SU-DHL-6 (cell line): ENCODE results near the gene ALKBH3.

Experiments
- H2AFZ ChIP-seq: fragments of 200-600 bp; sonication (generic); 2 replicates; pipeline ENCODE4 v1.6.1; 2014; ENCODE audit warnings: low read depth, mild to moderate bottlenecking, moderate library complexity, mixed read lengths, antibody characterized with exemption, low read length; ENCODE audit not compliant: severe bottlenecking
- H3F3A ChIP-seq: fragments of 200-600 bp; shearing (Covaris generic); 2 replicates; pipeline ENCODE4 v1.6.0; 2016; ENCODE audit warnings: antibody characterized with exemption, mild to moderate bottlenecking; ENCODE audit not compliant: insufficient read depth
- H3K27ac ChIP-seq: fragments of 200-600 bp; sonication (generic); 2 replicates; pipeline ENCODE4 v1.5.1; 2016; ENCODE audit warnings: low read depth, mild to moderate bottlenecking, low read length, moderate library complexity, mixed read lengths
- H3K27me3 ChIP-seq: fragments of 200-600 bp; sonication (generic), shearing (Covaris generic); 2 replicates; pipeline ENCODE4 v1.6.0; 2014; ENCODE audit warnings: mild to moderate bottlenecking, low read length
- H3K36me3 ChIP-seq: fragments of 200-600 bp; sonication (generic); 2 replicates; pipeline ENCODE4 v1.6.1; 2014; ENCODE audit warnings: mild to moderate bottlenecking, low read length, mixed read lengths
- H3K4me2 ChIP-seq: fragments of 300-600, 200-600 bp; shearing (Covaris generic), sonication (generic); 2 replicates; pipeline ENCODE4 v1.6.0; 2014; ENCODE audit warnings: low read length, low read depth, mild to moderate bottlenecking; ENCODE audit not compliant: poor library complexity, severe bottlenecking
- H3K4me3 ChIP-seq: fragments of 200-600 bp; sonication (generic); 2 replicates; pipeline ENCODE4 v1.5.1; 2014; ENCODE audit warnings: antibody characterized with exemption, low read length, mild to moderate bottlenecking, mixed read lengths; ENCODE audit not compliant: insufficient read depth, poor library complexity, severe bottlenecking
- H3K79me2 ChIP-seq: fragments of 200-600 bp; sonication (generic); 2 replicates; pipeline ENCODE4 v1.6.1; 2014; ENCODE audit warnings: mild to moderate bottlenecking, low read length, moderate library complexity; ENCODE audit not compliant: insufficient read depth
- H3K9ac ChIP-seq: fragments of 200-600 bp; sonication (generic); 2 replicates; pipeline ENCODE4 v1.7.0; 2014; ENCODE audit warnings: mild to moderate bottlenecking, low read length
- H3K9me2 ChIP-seq: fragments of 200-600 bp; sonication (generic); replicated peaks from 2 replicates; pipeline ENCODE4 v1.6.1; 2014; ENCODE audit warnings: low read length; ENCODE audit not compliant: insufficient read depth
- H3K9me3 ChIP-seq: fragments of 200-600 bp; sonication (generic); 2 replicates; pipeline ENCODE4 v1.6.1; 2014; ENCODE audit warnings: low read length, mixed read lengths; ENCODE audit not compliant: insufficient read depth
- H4K20me1 ChIP-seq: fragments of 200-600 bp; sonication (generic); 2 replicates; pipeline ENCODE4 v1.6.1; 2014; ENCODE audit warnings: low read depth, mild to moderate bottlenecking, antibody characterized with exemption, low read length, moderate library complexity, mixed read lengths
- CTCF ChIP-seq: fragments of 200-600 bp; sonication (generic); IDR thresholded peaks from one replicate; pipeline ENCODE4 v1.5.1; 2017; ENCODE audit warnings: antibody characterized with exemption, mild to moderate bottlenecking, low read length, moderate library complexity; ENCODE audit not compliant: insufficient read depth, poor library complexity, severe bottlenecking
- EZH2phosphoT487 ChIP-seq: fragments of 200-600 bp; sonication (generic), shearing (Covaris generic); conservative IDR thresholded peaks from 2 replicates; pipeline ENCODE4 v1.6.1; 2018; ENCODE audit warnings: mild to moderate bottlenecking, antibody characterized with exemption, low read length, moderate library complexity, mixed read lengths

Gene ALKBH3

GRCh38 chr11:43914466-43914865 lies 33.8 kb downstream of the ALKBH3 start:
- H3K4me2 ChIP-seq, result no peak overlapping the region
- no peak overlapping the region for H3K4me3 ChIP-seq

GRCh38 chr11:43916621-43917020 lies 36.0 kb downstream of the ALKBH3 start:
- no peak overlapping the region for H3K9ac ChIP-seq
- no peak overlapping the region for H3K4me2 ChIP-seq
- no peaks in the 10 kb centered on the region for H3K36me3 ChIP-seq

More at GRCh38 chr11:43914466-43914865, 33.8 kb downstream of the ALKBH3 start:
- H3K9me3 ChIP-seq, result no peaks in the 10 kb centered on the region
- H3K27ac ChIP-seq, result no peak overlapping the region
- TF ChIP-seq EZH2phosphoT487 (no peak), CTCF (no peak)
- no peaks in the 10 kb centered on the region for H3K79me2 ChIP-seq
- H3K9ac ChIP-seq, result no peak overlapping the region
- no peaks in the 10 kb centered on the region; the same call in 1 of the 2 replicates for H3K27me3 ChIP-seq
- no peaks in the 10 kb centered on the region for H4K20me1 ChIP-seq
- no peaks in the 10 kb centered on the region for H3K36me3 ChIP-seq
- H3F3A ChIP-seq, result no peaks in the 10 kb centered on the region
- H3K9me2 ChIP-seq, result no peaks in the 10 kb centered on the region
- H2AFZ ChIP-seq, result no peak overlapping the region

GRCh38 chr11:43917851-43918250 lies 37.2 kb downstream of the ALKBH3 start:
- no peaks in the 10 kb centered on the region for H4K20me1 ChIP-seq
- no peaks in the 10 kb centered on the region for H3K9me2 ChIP-seq
- no peaks in the 10 kb centered on the region for H3K36me3 ChIP-seq
- no peak overlapping the region for H2AFZ ChIP-seq
- no peaks in the 10 kb centered on the region for H3K27me3 ChIP-seq
- H3F3A ChIP-seq, result no peaks in the 10 kb centered on the region
- H3K9ac ChIP-seq, result no peak overlapping the region
- no peak overlapping the region for H3K4me3 ChIP-seq
- no peak overlapping the region for H3K4me2 ChIP-seq
- no peaks in the 10 kb centered on the region for H3K79me2 ChIP-seq
- no peak overlapping the region for H3K27ac ChIP-seq
- TF ChIP-seq CTCF (no peak), EZH2phosphoT487 (no peak)
- no peaks in the 10 kb centered on the region for H3K9me3 ChIP-seq

More at GRCh38 chr11:43916621-43917020, 36.0 kb downstream of the ALKBH3 start:
- H3K9me3 ChIP-seq, result no peaks in the 10 kb centered on the region
- no peaks in the 10 kb centered on the region for H3F3A ChIP-seq
- no peaks in the 10 kb centered on the region for H3K9me2 ChIP-seq
- H3K4me3 ChIP-seq, result no peak overlapping the region
- H4K20me1 ChIP-seq, result no peaks in the 10 kb centered on the region
- no peak overlapping the region for H3K27ac ChIP-seq
- H3K79me2 ChIP-seq, result no peaks in the 10 kb centered on the region
- no peak for TF ChIP-seq CTCF
- no peak for TF ChIP-seq EZH2phosphoT487
- no peaks in the 10 kb centered on the region for H3K27me3 ChIP-seq
- no peak overlapping the region for H2AFZ ChIP-seq

- no peak overlapping the region for H2AFZ ChIP-seq
- TF ChIP-seq EZH2phosphoT487 (no peak), CTCF (no peak)
- H3F3A ChIP-seq, result no peaks in the 10 kb centered on the region
- no peak overlapping the region for H3K4me3 ChIP-seq
- no peak overlapping the region for H3K27ac ChIP-seq
- no peaks in the 10 kb centered on the region for H3K9me3 ChIP-seq
- no peaks in the 10 kb centered on the region for H3K36me3 ChIP-seq
- no peaks in the 10 kb centered on the region for H3K79me2 ChIP-seq
- no peaks in the 10 kb centered on the region for H3K9me2 ChIP-seq
- H3K4me2 ChIP-seq, result no peak overlapping the region
- H3K27me3 ChIP-seq, result no peaks in the 10 kb centered on the region
- H4K20me1 ChIP-seq, result no peaks in the 10 kb centered on the region
- no peak overlapping the region for H3K9ac ChIP-seq
Observed at GRCh38 chr11:43918662-43919061, 38.0 kb downstream of the ALKBH3 start.
